Measurements from ENCODE around the gene HOXC13.
A peak's percentile ranks its signal among the peaks of the same experiment; 100 is the strongest.

HOXC13 gene

DNA sequence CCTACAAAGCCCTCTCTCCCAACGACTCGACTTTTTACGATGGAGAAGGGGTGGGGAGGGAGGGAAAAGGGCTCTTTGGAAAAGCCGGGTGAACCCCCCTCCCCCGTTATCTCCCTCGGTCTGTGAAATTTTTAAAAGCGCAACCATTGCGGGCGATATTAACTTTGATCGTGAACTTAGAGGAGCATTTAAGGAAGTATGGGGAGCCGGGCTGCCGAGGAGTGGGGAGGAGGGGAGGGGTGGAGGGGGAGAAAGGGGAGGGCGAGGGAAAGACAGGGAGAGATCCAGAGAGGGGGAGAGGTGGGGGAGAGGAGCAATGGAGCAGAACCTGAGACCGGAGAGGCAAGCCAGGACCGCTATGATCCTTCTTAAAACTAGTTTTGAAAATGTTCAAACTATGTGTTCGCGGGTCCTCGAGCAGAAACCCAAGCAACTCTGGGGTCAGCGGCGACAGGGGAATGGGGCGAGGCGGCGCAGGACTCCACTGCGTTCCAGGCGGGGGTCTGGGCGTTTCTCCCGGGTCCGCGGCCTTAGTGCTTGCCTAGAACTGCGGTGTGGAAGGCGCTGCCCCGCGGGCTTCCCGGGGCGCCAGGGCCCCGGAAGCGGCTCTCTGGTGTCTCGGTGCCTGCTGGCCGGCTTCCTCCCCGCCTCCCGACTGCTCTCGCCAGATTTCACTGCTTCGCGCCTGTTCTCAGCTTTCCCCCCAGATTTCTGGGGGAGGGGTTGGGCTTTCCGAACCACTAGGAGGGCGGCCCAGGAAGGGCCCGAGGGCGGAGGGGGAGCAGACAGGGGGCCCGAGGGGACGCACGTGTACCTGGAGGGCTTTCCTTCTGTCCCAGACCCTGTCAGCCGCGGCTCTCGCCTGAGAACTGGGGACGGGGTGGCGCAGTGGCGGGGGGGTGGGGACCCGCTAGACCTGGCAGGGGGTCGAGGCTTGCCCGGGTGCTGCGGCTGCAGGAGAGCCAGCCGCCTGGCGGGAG, 35.7 kb downstream of the HOXC13 start, which contains the start of gene HOTAIR (continued):
- TF ChIP-seq ZNF776 (tag by site-specific recombination; IDR thresholded peaks at IDR 0.05; ENCODE audit: borderline replicate concordance): no peak
- no peak for TF ChIP-seq ZNF223 (tag by site-specific recombination; IDR thresholded peaks at IDR 0.05)
- TF ChIP-seq ZNF248 (tag by site-specific recombination; IDR thresholded peaks at IDR 0.05): no peak
- TF ChIP-seq, protein P1, sequence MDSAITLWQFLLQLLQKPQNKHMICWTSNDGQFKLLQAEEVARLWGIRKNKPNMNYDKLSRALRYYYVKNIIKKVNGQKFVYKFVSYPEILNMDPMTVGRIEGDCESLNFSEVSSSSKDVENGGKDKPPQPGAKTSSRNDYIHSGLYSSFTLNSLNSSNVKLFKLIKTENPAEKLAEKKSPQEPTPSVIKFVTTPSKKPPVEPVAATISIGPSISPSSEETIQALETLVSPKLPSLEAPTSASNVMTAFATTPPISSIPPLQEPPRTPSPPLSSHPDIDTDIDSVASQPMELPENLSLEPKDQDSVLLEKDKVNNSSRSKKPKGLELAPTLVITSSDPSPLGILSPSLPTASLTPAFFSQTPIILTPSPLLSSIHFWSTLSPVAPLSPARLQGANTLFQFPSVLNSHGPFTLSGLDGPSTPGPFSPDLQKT (IDR thresholded peaks at IDR 0.05; ENCODE audit: borderline replicate concordance, low read depth, low read length): no peak
- TF ChIP-seq, protein P2, sequence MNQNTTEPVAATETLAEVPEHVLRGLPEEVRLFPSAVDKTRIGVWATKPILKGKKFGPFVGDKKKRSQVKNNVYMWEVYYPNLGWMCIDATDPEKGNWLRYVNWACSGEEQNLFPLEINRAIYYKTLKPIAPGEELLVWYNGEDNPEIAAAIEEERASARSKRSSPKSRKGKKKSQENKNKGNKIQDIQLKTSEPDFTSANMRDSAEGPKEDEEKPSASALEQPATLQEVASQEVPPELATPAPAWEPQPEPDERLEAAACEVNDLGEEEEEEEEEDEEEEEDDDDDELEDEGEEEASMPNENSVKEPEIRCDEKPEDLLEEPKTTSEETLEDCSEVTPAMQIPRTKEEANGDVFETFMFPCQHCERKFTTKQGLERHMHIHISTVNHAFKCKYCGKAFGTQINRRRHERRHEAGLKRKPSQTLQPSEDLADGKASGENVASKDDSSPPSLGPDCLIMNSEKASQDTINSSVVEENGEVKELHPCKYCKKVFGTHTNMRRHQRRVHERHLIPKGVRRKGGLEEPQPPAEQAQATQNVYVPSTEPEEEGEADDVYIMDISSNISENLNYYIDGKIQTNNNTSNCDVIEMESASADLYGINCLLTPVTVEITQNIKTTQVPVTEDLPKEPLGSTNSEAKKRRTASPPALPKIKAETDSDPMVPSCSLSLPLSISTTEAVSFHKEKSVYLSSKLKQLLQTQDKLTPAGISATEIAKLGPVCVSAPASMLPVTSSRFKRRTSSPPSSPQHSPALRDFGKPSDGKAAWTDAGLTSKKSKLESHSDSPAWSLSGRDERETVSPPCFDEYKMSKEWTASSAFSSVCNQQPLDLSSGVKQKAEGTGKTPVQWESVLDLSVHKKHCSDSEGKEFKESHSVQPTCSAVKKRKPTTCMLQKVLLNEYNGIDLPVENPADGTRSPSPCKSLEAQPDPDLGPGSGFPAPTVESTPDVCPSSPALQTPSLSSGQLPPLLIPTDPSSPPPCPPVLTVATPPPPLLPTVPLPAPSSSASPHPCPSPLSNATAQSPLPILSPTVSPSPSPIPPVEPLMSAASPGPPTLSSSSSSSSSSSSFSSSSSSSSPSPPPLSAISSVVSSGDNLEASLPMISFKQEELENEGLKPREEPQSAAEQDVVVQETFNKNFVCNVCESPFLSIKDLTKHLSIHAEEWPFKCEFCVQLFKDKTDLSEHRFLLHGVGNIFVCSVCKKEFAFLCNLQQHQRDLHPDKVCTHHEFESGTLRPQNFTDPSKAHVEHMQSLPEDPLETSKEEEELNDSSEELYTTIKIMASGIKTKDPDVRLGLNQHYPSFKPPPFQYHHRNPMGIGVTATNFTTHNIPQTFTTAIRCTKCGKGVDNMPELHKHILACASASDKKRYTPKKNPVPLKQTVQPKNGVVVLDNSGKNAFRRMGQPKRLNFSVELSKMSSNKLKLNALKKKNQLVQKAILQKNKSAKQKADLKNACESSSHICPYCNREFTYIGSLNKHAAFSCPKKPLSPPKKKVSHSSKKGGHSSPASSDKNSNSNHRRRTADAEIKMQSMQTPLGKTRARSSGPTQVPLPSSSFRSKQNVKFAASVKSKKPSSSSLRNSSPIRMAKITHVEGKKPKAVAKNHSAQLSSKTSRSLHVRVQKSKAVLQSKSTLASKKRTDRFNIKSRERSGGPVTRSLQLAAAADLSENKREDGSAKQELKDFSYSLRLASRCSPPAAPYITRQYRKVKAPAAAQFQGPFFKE (tag by site-specific recombination; IDR thresholded peaks at IDR 0.05; ENCODE audit: borderline replicate concordance): no peak
- TF ChIP-seq RBAK (tag by site-specific recombination; IDR thresholded peaks at IDR 0.05): no peak
- TF ChIP-seq ZNF677 (tag by site-specific recombination; IDR thresholded peaks at IDR 0.05): no peak
- 0 out of 2 replicates have a peak, but pooled peaks have one; percentile 22 for TF ChIP-seq MZF1 (tag by site-specific recombination; IDR thresholded peaks at IDR 0.05; ENCODE audit: borderline replicate concordance)
- TF ChIP-seq TRIM28 (IDR thresholded peaks at IDR 0.05; ENCODE audit: borderline replicate concordance, low read length): no peak
- TF ChIP-seq, protein P3, sequence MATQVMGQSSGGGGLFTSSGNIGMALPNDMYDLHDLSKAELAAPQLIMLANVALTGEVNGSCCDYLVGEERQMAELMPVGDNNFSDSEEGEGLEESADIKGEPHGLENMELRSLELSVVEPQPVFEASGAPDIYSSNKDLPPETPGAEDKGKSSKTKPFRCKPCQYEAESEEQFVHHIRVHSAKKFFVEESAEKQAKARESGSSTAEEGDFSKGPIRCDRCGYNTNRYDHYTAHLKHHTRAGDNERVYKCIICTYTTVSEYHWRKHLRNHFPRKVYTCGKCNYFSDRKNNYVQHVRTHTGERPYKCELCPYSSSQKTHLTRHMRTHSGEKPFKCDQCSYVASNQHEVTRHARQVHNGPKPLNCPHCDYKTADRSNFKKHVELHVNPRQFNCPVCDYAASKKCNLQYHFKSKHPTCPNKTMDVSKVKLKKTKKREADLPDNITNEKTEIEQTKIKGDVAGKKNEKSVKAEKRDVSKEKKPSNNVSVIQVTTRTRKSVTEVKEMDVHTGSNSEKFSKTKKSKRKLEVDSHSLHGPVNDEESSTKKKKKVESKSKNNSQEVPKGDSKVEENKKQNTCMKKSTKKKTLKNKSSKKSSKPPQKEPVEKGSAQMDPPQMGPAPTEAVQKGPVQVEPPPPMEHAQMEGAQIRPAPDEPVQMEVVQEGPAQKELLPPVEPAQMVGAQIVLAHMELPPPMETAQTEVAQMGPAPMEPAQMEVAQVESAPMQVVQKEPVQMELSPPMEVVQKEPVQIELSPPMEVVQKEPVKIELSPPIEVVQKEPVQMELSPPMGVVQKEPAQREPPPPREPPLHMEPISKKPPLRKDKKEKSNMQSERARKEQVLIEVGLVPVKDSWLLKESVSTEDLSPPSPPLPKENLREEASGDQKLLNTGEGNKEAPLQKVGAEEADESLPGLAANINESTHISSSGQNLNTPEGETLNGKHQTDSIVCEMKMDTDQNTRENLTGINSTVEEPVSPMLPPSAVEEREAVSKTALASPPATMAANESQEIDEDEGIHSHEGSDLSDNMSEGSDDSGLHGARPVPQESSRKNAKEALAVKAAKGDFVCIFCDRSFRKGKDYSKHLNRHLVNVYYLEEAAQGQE (tag by site-specific recombination; IDR thresholded peaks at IDR 0.05): 0 out of 2 replicates have a peak, but pooled peaks have one; percentile 11
- TF ChIP-seq ZNF157 (tag by site-specific recombination; IDR thresholded peaks at IDR 0.05): no peak
- no peak for TF ChIP-seq ZNF473 (tag by site-specific recombination; IDR thresholded peaks at IDR 0.05)
- no peak for TF ChIP-seq ZSCAN16 (tag by site-specific recombination; IDR thresholded peaks at IDR 0.05)
- no peak for TF ChIP-seq ZNF529 (tag by site-specific recombination; IDR thresholded peaks at IDR 0.05; ENCODE audit: insufficient replicate concordance)
- TF ChIP-seq, protein P4, sequence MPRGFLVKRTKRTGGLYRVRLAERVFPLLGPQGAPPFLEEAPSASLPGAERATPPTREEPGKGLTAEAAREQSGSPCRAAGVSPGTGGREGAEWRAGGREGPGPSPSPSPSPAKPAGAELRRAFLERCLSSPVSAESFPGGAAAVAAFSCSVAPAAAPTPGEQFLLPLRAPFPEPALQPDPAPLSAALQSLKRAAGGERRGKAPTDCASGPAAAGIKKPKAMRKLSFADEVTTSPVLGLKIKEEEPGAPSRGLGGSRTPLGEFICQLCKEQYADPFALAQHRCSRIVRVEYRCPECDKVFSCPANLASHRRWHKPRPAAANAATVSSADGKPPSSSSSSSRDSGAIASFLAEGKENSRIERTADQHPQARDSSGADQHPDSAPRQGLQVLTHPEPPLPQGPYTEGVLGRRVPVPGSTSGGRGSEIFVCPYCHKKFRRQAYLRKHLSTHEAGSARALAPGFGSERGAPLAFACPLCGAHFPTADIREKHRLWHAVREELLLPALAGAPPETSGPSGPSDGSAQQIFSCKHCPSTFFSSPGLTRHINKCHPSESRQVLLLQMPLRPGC (tag by site-specific recombination; IDR thresholded peaks at IDR 0.05): no peak; the same call in 1 of the 2 replicates
- no peak for TF ChIP-seq KLF7 (tag by site-specific recombination; IDR thresholded peaks at IDR 0.05; ENCODE audit: borderline replicate concordance)
- TF ChIP-seq ZNF274 (IDR thresholded peaks at IDR 0.05; ENCODE audit: low read length): no peak
- TF ChIP-seq ZNF274 (tag by site-specific recombination; IDR thresholded peaks at IDR 0.05; ENCODE audit: borderline replicate concordance): no peak
- TF ChIP-seq, protein P5, sequence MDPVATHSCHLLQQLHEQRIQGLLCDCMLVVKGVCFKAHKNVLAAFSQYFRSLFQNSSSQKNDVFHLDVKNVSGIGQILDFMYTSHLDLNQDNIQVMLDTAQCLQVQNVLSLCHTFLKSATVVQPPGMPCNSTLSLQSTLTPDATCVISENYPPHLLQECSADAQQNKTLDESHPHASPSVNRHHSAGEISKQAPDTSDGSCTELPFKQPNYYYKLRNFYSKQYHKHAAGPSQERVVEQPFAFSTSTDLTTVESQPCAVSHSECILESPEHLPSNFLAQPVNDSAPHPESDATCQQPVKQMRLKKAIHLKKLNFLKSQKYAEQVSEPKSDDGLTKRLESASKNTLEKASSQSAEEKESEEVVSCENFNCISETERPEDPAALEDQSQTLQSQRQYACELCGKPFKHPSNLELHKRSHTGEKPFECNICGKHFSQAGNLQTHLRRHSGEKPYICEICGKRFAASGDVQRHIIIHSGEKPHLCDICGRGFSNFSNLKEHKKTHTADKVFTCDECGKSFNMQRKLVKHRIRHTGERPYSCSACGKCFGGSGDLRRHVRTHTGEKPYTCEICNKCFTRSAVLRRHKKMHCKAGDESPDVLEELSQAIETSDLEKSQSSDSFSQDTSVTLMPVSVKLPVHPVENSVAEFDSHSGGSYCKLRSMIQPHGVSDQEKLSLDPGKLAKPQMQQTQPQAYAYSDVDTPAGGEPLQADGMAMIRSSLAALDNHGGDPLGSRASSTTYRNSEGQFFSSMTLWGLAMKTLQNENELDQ (tag by site-specific recombination; IDR thresholded peaks at IDR 0.05; ENCODE audit: low read depth): no peak
- TF ChIP-seq ZNF624 (tag by site-specific recombination; IDR thresholded peaks at IDR 0.05): no peak
- TF ChIP-seq ZNF214 (tag by site-specific recombination; IDR thresholded peaks at IDR 0.05; ENCODE audit: borderline replicate concordance): no peak
- TF ChIP-seq ZFP69B (tag by site-specific recombination; IDR thresholded peaks at IDR 0.05): 0 out of 2 replicates have a peak, but pooled peaks have one; percentile 31

Measured in HEK293 (cell line).